B cell (primary cell): ENCODE data around the gene TRPV5.

Experiments
- EZH2 ChIP-seq: IDR thresholded peaks from 2 replicates; pipeline ENCODE4 v1.6.1; 2012; ENCODE audit warnings: borderline replicate concordance, low read depth, mild to moderate bottlenecking, moderate library complexity, low read length; ENCODE audit not compliant: insufficient read depth, poor library complexity, severe bottlenecking
- TF ChIP-seq, protein P1 (sequence below): fragments of 200-600 bp; IDR thresholded peaks from one replicate; pipeline ENCODE4 v1.8.0; 2022; ENCODE audit warnings: antibody characterized with exemption, mild to moderate bottlenecking

DNA sequence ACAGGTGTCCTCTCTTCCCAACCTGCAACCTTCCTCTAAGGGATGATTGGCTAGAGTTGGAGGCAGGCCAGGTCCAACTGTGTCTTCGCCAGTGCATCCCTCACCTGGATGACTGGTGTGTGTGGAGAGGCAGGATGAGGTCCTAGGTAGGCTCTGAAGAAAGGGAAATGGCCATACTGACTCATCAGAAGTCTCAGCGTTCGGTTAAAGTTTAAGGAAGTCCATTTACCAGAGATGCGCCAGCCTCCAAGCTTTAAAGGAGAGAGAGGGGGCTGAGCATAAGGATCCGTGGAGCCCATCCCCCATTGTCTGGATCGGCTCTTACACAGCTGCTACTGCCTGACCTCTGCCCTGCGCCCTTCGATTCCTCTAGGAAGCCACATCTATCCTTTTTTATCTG lies 24.2 kb upstream of the TRPV5 start:
- TF ChIP-seq, protein P1, sequence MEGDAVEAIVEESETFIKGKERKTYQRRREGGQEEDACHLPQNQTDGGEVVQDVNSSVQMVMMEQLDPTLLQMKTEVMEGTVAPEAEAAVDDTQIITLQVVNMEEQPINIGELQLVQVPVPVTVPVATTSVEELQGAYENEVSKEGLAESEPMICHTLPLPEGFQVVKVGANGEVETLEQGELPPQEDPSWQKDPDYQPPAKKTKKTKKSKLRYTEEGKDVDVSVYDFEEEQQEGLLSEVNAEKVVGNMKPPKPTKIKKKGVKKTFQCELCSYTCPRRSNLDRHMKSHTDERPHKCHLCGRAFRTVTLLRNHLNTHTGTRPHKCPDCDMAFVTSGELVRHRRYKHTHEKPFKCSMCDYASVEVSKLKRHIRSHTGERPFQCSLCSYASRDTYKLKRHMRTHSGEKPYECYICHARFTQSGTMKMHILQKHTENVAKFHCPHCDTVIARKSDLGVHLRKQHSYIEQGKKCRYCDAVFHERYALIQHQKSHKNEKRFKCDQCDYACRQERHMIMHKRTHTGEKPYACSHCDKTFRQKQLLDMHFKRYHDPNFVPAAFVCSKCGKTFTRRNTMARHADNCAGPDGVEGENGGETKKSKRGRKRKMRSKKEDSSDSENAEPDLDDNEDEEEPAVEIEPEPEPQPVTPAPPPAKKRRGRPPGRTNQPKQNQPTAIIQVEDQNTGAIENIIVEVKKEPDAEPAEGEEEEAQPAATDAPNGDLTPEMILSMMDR, result no peak
- TF ChIP-seq EZH2, result no peak
